Breast epithelium (tissue), 4 donors: ENCODE measurements around the gene GOLGA6L10. TPM values are rescaled to one million over a fixed set of nuclear protein-coding genes. Genes with fewer than 3 reads are reported as not detected.
"Not testable (repeated sequence)": the region's sequence is repeated elsewhere in the genome, so short reads cannot be mapped to it uniquely, and the experiment has no call there.

Experiments used
- DNase-seq, 2 donors: peaks; one replicate each; pipeline ENCODE4 v3.0.0-alpha.2; 2019; ENCODE audit warnings: low spot score in 2 of 2
- H3K27ac ChIP-seq, 2 donors: fragments of 200-600 bp; sonication (generic) in 1 of 2; one replicate each; pipeline ENCODE4 v1.5.1; 2016 to 2019; ENCODE audit warnings: mild to moderate bottlenecking in 1 of 2
- H3K27me3 ChIP-seq, 2 donors: fragments of 200-600 bp; sonication (generic) in 1 of 2; one replicate each; pipeline versions ENCODE4 v1.5.1 to v1.6.0; 2017 to 2019; ENCODE audit warnings: control low read depth in 1 of 2, mild to moderate bottlenecking in 1 of 2
- H3K36me3 ChIP-seq: fragments of 200-600 bp; one replicate; pipeline ENCODE4 v1.5.1; 2019
- H3K4me1 ChIP-seq, 2 donors: fragments of 200-600 bp; sonication (generic); one replicate each; pipeline ENCODE4 v1.5.1; 2016 to 2019; ENCODE audit warnings: control low read depth in 1 of 2
- H3K4me3 ChIP-seq, 3 donors: fragments of 200-600 bp; sonication (generic); 1 replicate in 2 of 3; 2 replicates in 1 of 3; pipeline ENCODE4 v1.5.1; 2016 to 2019; ENCODE audit warnings: mild to moderate bottlenecking in 3 of 3, moderate library complexity in 2 of 3
- H3K9me3 ChIP-seq, 2 donors: fragments of 200-600 bp; sonication (generic) in 1 of 2; one replicate each; pipeline ENCODE4 v1.5.1; 2016 to 2019; ENCODE audit warnings: control low read depth in 1 of 2
- POLR2A ChIP-seq: fragments of 450-650 bp; IDR thresholded peaks from one replicate; pipeline ENCODE4 v1.6.1; 2016; ENCODE audit warnings: antibody characterized with exemption, mild to moderate bottlenecking, moderate library complexity
- POLR2AphosphoS5 ChIP-seq, 3 donors: sonication (generic); formaldehyde crosslinking; IDR thresholded peaks; one replicate each; pipeline ENCODE4 v1.6.1; 2017; ENCODE audit warnings: antibody characterized with exemption in 3 of 3
- intact Hi-C: fragments of 100-400 bp; cut with DNase I; formaldehyde crosslinking; loops from one replicate; pipeline ENCODE4 v1.15.1; 2023; ENCODE audit warnings: low total_unique reads
- total RNA-seq, 3 donors: library from RNA; depleted of rRNA; stranded (reverse); fragments of >200 nt; gene quantifications; one replicate each; pipeline ENCODE4 v1.1.0, GENCODE V29; 2016
- TF ChIP-seq, protein P1 (sequence below), 3 donors: fragments of 450-650 bp; IDR thresholded peaks; one replicate each; pipeline ENCODE4 v1.5.1; 2016 to 2017; ENCODE audit warnings: antibody characterized with exemption in 3 of 3, mild to moderate bottlenecking in 3 of 3, moderate library complexity in 3 of 3

The GOLGA6L10 gene, protein sequence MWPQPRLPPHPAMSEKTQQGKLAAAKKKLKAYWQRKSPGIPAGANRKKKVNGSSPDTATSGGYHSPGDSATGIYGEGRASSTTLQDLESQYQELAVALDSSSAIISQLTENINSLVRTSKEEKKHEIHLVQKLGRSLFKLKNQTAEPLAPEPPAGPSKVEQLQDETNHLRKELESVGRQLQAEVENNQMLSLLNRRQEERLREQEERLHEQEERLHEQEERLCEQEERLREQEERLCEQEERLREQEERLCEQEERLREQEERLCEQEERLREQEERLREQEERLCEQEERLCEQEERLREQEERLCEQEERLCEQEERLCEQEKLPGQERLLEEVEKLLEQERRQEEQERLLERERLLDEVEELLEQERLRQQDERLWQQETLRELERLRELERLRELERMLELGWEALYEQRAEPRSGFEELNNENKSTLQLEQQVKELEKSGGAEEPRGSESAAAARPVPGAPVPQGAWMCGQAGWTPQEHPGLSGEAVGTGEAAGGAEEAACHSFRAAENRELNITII
- total RNA-seq = 1 to 10 TPM in 2 of 3 donors, under 1 TPM in 1; 0.48 to 2.6 (median 1.6) TPM

- H3K4me1 ChIP-seq, H3K27me3 ChIP-seq, H3K27ac ChIP-seq, H3K9me3 ChIP-seq, DNase-seq, intact Hi-C loops, H3K36me3 ChIP-seq, H3K4me3 ChIP-seq: not testable (repeated sequence)
These were observed at the start of gene GOLGA6L10 for GRCh38 chr15:82349375-82349774. TSS of gene GOLGA6L10 (minus strand) at chr15:82349475. CDS start at chr15:82349375, 100 bp downstream.

GRCh38 chr15:82398785-82399184 is 49.5 kb upstream of the GOLGA6L10 start:
- TF ChIP-seq POLR2AphosphoS5 (IDR thresholded peaks at IDR 0.05) = no peak
- H3K27me3 ChIP-seq = no peaks in the 10 kb centered on the region
- intact Hi-C loops = no loop called here
- no peak overlapping the region for H3K4me3 ChIP-seq
- no peaks in the 10 kb centered on the region for H3K36me3 ChIP-seq
- H3K27ac ChIP-seq = no peak overlapping the region
- H3K4me1 ChIP-seq = no peaks in the 10 kb centered on the region
- no peaks in the 10 kb centered on the region for H3K9me3 ChIP-seq
- DNase-seq = no peak

GRCh38 chr15:82397817-82398216 is 48.5 kb upstream of the GOLGA6L10 start:
- H3K36me3 ChIP-seq = no peaks in the 10 kb centered on the region
- no peak for DNase-seq
- H3K9me3 ChIP-seq = no peaks in the 10 kb centered on the region
- no peaks in the 10 kb centered on the region for H3K4me1 ChIP-seq
- H3K4me3 ChIP-seq = no peak overlapping the region
- intact Hi-C loops = no loop called here
- H3K27me3 ChIP-seq = no peaks in the 10 kb centered on the region
- no peak overlapping the region for H3K27ac ChIP-seq
- no peak for TF ChIP-seq POLR2A
- TF ChIP-seq, protein P1, sequence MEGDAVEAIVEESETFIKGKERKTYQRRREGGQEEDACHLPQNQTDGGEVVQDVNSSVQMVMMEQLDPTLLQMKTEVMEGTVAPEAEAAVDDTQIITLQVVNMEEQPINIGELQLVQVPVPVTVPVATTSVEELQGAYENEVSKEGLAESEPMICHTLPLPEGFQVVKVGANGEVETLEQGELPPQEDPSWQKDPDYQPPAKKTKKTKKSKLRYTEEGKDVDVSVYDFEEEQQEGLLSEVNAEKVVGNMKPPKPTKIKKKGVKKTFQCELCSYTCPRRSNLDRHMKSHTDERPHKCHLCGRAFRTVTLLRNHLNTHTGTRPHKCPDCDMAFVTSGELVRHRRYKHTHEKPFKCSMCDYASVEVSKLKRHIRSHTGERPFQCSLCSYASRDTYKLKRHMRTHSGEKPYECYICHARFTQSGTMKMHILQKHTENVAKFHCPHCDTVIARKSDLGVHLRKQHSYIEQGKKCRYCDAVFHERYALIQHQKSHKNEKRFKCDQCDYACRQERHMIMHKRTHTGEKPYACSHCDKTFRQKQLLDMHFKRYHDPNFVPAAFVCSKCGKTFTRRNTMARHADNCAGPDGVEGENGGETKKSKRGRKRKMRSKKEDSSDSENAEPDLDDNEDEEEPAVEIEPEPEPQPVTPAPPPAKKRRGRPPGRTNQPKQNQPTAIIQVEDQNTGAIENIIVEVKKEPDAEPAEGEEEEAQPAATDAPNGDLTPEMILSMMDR (IDR thresholded peaks at IDR 0.05) = no peak
- TF ChIP-seq POLR2AphosphoS5 (IDR thresholded peaks at IDR 0.05) = no peak

- H3K9me3 ChIP-seq, H3K4me1 ChIP-seq, H3K27ac ChIP-seq, H3K36me3 ChIP-seq, intact Hi-C loops, DNase-seq, H3K4me3 ChIP-seq, H3K27me3 ChIP-seq: not testable (repeated sequence)
These were observed 46.5 kb upstream of the GOLGA6L10 start for GRCh38 chr15:82395788-82396187.

- no peaks in the 10 kb centered on the region for H3K9me3 ChIP-seq
- H3K27me3 ChIP-seq = no peaks in the 10 kb centered on the region
- H3K4me3 ChIP-seq = no peak overlapping the region
- no peak for DNase-seq
- TF ChIP-seq POLR2AphosphoS5 (IDR thresholded peaks at IDR 0.05) (no peak), POLR2A (no peak)
- TF ChIP-seq, protein P1 (IDR thresholded peaks at IDR 0.05) = no peak
- H3K27ac ChIP-seq = no peak overlapping the region
- intact Hi-C loops = no loop called here
- no peaks in the 10 kb centered on the region for H3K4me1 ChIP-seq
- no peaks in the 10 kb centered on the region for H3K36me3 ChIP-seq
These were observed 44.4 kb upstream of the GOLGA6L10 start for GRCh38 chr15:82393671-82394070.

DNA sequence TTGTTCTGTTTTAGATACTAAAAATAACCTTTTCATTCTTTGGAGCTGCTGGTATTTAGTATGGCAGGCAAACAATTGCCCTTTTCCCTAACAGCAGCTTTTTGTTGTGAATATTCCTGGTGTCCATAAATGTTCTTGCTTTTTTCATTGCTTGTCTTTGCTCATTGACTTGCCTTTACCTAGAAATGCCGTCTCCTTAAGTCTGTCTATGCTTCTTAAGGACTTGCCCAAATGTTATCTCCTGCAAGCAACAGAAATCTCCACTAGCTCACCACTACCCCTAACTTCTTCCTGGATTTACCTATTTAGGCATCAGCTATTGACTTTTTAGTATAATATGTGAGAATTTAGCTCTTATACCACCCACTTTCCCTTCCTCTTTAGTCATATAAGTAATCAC is 42.8 kb upstream of the GOLGA6L10 start:
- intact Hi-C loops, H3K4me1 ChIP-seq, H3K27me3 ChIP-seq, H3K27ac ChIP-seq, H3K36me3 ChIP-seq, H3K4me3 ChIP-seq, DNase-seq, H3K9me3 ChIP-seq: not testable (repeated sequence)

GRCh38 chr15:82390152-82390551 is 40.9 kb upstream of the GOLGA6L10 start:
- H3K36me3 ChIP-seq, H3K9me3 ChIP-seq, H3K4me1 ChIP-seq, intact Hi-C loops, H3K27me3 ChIP-seq, H3K4me3 ChIP-seq, DNase-seq, H3K27ac ChIP-seq: not testable (repeated sequence)

- H3K27me3 ChIP-seq, DNase-seq, H3K27ac ChIP-seq, H3K9me3 ChIP-seq, H3K4me3 ChIP-seq, H3K4me1 ChIP-seq, intact Hi-C loops, H3K36me3 ChIP-seq: not testable (repeated sequence)
These were observed 37.9 kb upstream of the GOLGA6L10 start for GRCh38 chr15:82387209-82387608.

- H3K27ac ChIP-seq, H3K27me3 ChIP-seq, intact Hi-C loops, H3K4me3 ChIP-seq, H3K4me1 ChIP-seq, H3K36me3 ChIP-seq, DNase-seq, H3K9me3 ChIP-seq: not testable (repeated sequence)
These were observed 32.2 kb upstream of the GOLGA6L10 start for GRCh38 chr15:82381330-82381955.

DNA sequence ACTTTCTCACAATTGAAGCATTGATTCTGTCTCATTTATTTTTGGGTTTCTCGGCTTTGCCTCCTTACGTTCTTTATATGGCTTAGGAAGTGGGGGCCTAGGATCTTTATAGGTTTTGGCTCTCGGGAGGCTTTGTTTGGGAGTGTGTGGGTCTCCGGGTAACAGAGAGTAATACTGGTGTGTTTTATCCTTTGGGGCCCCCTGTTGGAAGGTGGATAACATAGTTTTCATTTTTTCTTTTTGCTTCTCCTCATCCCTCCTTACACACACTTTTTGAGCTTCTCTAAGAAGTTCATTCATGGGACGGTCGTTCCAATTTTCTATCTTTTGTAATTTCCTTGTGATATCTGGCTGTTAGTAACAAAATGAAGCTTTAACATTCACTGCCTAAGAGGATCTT is 30.3 kb upstream of the GOLGA6L10 start:
- H3K9me3 ChIP-seq, H3K27ac ChIP-seq, intact Hi-C loops, H3K36me3 ChIP-seq, H3K27me3 ChIP-seq, H3K4me1 ChIP-seq, DNase-seq, H3K4me3 ChIP-seq: not testable (repeated sequence)

DNA sequence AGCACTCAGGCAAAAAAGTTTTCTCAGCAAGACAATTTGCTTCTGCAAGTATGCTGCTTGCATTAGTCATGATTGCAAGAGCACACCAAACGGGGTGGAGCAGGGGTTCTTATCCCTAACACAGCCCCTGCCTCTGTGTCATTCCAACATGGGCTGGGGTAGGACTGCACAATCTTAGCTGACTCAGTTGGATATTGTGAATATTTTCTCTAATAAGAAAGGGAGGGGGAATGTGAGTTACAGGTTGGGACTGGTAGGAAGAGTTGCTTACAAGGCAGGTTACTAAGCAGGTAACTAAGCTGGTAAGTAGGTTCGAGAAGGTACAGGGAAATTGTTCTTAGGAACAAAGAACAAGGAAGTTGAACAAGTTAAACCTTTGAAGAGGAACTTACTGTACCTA is 24.4 kb upstream of the GOLGA6L10 start:
- H3K27ac ChIP-seq, H3K4me1 ChIP-seq, H3K9me3 ChIP-seq, intact Hi-C loops, H3K4me3 ChIP-seq, H3K36me3 ChIP-seq, DNase-seq, H3K27me3 ChIP-seq: not testable (repeated sequence)
